ENCODE measurements around the gene LMNA.

The LMNA gene

DNA sequence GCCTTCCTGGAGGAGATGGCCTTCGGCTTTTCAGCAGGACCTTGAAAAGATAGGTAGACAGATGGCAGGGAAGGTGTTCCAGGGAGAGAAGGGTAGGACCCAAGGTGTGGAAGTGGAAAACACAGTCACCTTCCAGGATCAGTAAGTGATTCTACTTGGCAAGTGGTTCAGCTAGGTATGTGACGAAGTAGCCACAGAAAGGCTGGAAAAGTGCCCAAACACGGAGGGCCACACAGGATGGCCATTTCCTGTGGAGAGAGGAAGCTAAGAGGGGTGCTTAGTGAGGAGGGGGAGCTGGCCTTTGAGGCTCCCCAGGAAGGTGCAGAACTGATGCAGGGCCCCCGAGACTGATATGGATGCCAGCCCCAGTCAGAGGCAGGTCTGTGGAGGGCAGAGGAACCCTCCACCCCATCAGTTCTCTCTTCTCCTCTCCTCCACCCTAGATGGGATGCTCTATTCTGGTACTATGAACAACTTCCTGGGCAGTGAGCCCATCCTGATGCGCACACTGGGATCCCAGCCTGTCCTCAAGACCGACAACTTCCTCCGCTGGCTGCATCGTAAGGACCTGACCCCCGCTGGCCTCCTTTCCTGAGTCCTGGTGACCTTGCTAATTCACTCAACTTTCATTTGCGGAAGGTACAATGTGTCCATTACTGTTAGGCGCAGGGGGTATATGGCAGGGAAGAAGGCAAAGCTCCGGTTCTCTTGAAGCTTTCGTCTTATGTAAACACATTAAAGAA lies 45.7 kb downstream of the LMNA start:
- no peak for DNase-seq
- H3K36me3 ChIP-seq, result no peaks in the 10 kb centered on the region
- H3K9me3 ChIP-seq, result no peaks in the 10 kb centered on the region
- TF ChIP-seq, protein P1, sequence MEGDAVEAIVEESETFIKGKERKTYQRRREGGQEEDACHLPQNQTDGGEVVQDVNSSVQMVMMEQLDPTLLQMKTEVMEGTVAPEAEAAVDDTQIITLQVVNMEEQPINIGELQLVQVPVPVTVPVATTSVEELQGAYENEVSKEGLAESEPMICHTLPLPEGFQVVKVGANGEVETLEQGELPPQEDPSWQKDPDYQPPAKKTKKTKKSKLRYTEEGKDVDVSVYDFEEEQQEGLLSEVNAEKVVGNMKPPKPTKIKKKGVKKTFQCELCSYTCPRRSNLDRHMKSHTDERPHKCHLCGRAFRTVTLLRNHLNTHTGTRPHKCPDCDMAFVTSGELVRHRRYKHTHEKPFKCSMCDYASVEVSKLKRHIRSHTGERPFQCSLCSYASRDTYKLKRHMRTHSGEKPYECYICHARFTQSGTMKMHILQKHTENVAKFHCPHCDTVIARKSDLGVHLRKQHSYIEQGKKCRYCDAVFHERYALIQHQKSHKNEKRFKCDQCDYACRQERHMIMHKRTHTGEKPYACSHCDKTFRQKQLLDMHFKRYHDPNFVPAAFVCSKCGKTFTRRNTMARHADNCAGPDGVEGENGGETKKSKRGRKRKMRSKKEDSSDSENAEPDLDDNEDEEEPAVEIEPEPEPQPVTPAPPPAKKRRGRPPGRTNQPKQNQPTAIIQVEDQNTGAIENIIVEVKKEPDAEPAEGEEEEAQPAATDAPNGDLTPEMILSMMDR (IDR thresholded peaks at IDR 0.05; ENCODE audit: low read depth, low read length), result no peak
- H3K27me3 ChIP-seq, result no peaks in the 10 kb centered on the region
- peaks cover 16% of the 10 kb centered on the region for H3K4me1 ChIP-seq
- H3K4me3 ChIP-seq (ENCODE audit: low read depth, low read length), result peak overlapping the region; percentile 52

DNA sequence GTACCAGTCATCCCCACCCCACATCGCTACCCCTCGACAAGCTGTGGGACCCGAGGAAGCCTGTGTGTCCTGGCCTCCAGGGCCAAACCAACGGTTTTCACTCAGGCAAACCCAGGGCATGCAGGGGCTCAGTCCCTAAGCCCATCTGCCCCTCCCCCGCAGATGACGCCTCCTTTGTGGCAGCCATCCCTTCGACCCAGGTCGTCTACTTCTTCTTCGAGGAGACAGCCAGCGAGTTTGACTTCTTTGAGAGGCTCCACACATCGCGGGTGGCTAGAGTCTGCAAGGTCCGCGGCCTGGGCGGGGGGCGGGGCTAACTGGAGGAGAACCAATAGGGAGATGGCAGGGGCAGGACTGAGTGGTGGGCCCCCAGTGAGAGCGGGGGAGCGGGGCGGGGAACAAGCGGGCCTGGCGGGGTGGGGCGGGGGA lies 46.2 kb downstream of the LMNA start:
- TF ChIP-seq, protein P1 (IDR thresholded peaks at IDR 0.05; ENCODE audit: low read depth, low read length), result no peak
- H3K36me3 ChIP-seq, result no peaks in the 10 kb centered on the region
- no peaks in the 10 kb centered on the region for H3K27me3 ChIP-seq
- no peaks in the 10 kb centered on the region for H3K9me3 ChIP-seq
- H3K4me3 ChIP-seq (ENCODE audit: low read depth, low read length), result peak overlapping the region; percentile 52
- peak; percentile 95 for DNase-seq
- peaks cover 16% of the 10 kb centered on the region for H3K4me1 ChIP-seq

DNA sequence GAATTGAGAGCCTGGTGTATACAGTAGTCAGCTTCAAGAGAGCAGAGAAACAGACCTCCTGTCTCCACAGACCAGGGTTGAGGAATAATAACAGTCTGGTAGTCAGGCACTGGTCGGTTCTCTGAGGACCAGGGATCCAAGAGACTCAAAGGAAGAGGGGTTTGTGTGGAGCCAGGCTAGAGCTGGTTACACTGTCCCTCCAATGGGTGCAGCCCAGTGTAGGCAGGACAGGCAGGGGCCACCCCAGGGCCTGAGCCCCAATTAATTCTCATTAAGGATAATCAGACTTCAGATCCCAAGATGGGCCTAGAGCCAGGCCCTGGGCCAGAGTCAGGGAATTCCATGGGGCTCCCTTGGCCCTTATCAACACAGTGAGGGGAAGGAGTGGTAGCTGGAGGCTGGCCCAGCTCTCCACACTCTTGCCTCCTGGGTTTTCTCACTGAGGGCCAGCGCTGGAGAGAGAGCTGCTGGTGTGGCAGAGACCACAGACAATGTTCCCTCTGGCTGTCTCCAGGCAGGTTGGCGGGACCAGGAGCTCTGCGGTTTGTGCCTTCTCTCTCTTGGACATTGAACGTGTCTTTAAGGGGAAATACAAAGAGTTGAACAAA lies 48.0 kb downstream of the LMNA start:
- Histone ChIP-seq H3K27me3 (no peaks in the 10 kb centered on the region), H3K4me3 (ENCODE audit: low read depth, low read length) (no peak overlapping the region), H3K4me1 (peaks cover 16% of the 10 kb centered on the region), H3K36me3 (no peaks in the 10 kb centered on the region), H3K9me3 (no peaks in the 10 kb centered on the region)
- TF ChIP-seq, protein P1 (IDR thresholded peaks at IDR 0.05; ENCODE audit: low read depth, low read length), result no peak
- peak; percentile 78 for DNase-seq

DNA sequence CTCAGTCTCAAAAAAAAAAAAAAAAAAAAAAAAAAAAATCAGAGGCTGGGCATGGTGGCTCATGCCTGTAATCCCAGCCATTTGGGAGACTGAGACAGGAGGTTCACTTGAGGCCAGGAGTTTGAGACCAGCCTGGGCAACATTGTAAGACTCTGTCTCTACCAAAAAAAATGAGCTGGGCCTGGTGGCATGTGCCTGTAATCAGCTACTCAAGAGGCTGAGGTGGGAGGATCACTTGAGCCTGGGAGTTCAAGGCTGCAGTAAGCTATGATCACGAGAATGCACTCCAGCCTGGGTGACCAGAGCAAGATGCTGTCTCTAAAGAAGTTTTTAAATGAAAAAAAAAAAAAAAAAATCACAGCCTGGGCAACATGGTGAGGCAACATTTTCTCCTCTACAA lies 49.2 kb downstream of the LMNA start:
- H3K4me3 ChIP-seq (ENCODE audit: low read depth, low read length), result no peak overlapping the region
- no peak for DNase-seq
- peaks cover 16% of the 10 kb centered on the region for H3K4me1 ChIP-seq
- no peaks in the 10 kb centered on the region for H3K27me3 ChIP-seq
- TF ChIP-seq, protein P1 (IDR thresholded peaks at IDR 0.05; ENCODE audit: low read depth, low read length), result no peak
- H3K36me3 ChIP-seq, result no peaks in the 10 kb centered on the region
- H3K9me3 ChIP-seq, result no peaks in the 10 kb centered on the region

DNA sequence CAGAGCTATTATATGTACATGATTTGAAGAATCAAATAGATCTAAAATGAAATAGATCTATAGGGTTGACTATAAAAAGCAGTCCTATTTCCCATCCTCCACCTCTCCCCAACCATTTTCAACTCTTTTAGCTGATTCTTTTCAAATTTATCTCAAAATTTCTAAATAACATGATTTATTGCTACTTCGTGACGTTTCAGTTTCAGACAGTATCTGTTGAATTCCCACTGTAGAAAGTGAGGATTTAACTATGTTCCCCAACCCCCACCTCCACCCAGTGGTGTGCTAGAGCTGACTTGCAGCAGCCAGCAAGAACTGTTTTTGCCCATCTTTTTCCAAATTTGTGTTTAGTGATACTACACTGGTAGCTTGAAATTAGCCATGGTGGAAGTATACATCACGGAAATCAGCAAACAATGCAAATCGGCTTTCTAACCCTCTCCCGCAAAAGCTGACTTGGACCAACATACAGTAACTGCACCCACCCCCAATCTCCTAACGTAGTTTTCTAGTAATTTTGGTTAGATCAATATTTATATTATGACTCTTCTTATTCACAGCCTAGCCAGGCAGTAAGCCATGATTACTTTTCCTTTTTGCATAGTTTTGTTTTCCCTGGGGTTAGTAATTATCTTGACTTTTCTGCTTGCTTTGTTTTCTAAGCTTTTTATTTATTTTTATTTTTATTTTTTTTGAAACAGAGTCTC lies 49.8 kb downstream of the LMNA start:
- Histone ChIP-seq H3K36me3 (no peaks in the 10 kb centered on the region), H3K4me1 (peaks cover 16% of the 10 kb centered on the region), H3K9me3 (no peaks in the 10 kb centered on the region), H3K27me3 (no peaks in the 10 kb centered on the region), H3K4me3 (ENCODE audit: low read depth, low read length) (no peak overlapping the region)
- TF ChIP-seq, protein P1 (IDR thresholded peaks at IDR 0.05; ENCODE audit: low read depth, low read length), result no peak
- DNase-seq, result no peak

Data from BE2C (cell line).